SK-N-SH (cell line): ENCODE measurements around the gene CC2D2B. TPM values are rescaled to one million over a fixed set of nuclear protein-coding genes. Genes with fewer than 3 reads are reported as not detected.

Source experiments
- CTCF ChIA-PET: fragments of 300-600, 350-600 bp; formaldehyde crosslinking; extraction: SDS; loops from one replicate; lab custom pipeline; 2021; lab: Yijun Ruan, JAX
- POLR2A ChIA-PET: fragments of 350-600 bp; sonication (Branson Sonifier 250); formaldehyde crosslinking; extraction: SDS; loops from one replicate; lab custom pipeline; 2020; ENCODE audit warnings: antibody characterized with exemption, inconsistent platforms; lab: Yijun Ruan, JAX
- DNase-seq: peaks from one replicate; pipeline ENCODE4 v3.0.0; 2012
- H2AFZ ChIP-seq: fragments of 200-600 bp; sonication (generic); 2 replicates; pipeline ENCODE4 v1.8.1; 2016; ENCODE audit warnings: antibody characterized with exemption, mild to moderate bottlenecking, low read depth
- H3F3A ChIP-seq: fragments of 200-600 bp; sonication (generic); replicated peaks from 2 replicates; pipeline ENCODE3; 2016; ENCODE audit warnings: antibody characterized with exemption, mild to moderate bottlenecking; ENCODE audit not compliant: insufficient read depth
- H3K27ac ChIP-seq, 2 experiments: fragments of 200-500 bp in 1 of 2; fragments of 200-600 bp in 1 of 2; sonication (Bioruptor generic) in 1 of 2; sonication (generic), shearing (Covaris generic) in 1 of 2; 2 replicates each; pipeline versions ENCODE4 v1.5.1 to v1.6.1; 2014 to 2016; ENCODE audit warnings: low read depth in 2 of 2, inconsistent platforms in 1 of 2, low read length in 1 of 2, mild to moderate bottlenecking in 1 of 2, mixed read lengths in 1 of 2
- H3K27me3 ChIP-seq: fragments of 200-600 bp; sonication (generic), shearing (Covaris generic); 2 replicates; pipeline ENCODE4 v1.6.1; 2016; ENCODE audit warnings: mixed run types; ENCODE audit not compliant: insufficient read depth
- H3K36me3 ChIP-seq, 2 experiments: fragments of 200-500 bp in 1 of 2; fragments of 200-600 bp in 1 of 2; sonication (Bioruptor generic) in 1 of 2; sonication (generic) in 1 of 2; replicated peaks in 1 of 2; 2 replicates each; pipeline versions ENCODE3 to v1.5.1; 2014 to 2016; ENCODE audit warnings: low read length in 1 of 2, mild to moderate bottlenecking in 1 of 2; ENCODE audit not compliant: insufficient read depth in 2 of 2, control insufficient read depth in 1 of 2
- H3K4me1 ChIP-seq, 2 experiments: fragments of 200-500 bp in 1 of 2; fragments of 200-600 bp in 1 of 2; sonication (Bioruptor generic) in 1 of 2; sonication (generic), shearing (Covaris generic) in 1 of 2; 2 replicates each; pipeline versions ENCODE4 v1.5.1 to v1.6.1; 2014 to 2016; ENCODE audit warnings: low read depth in 1 of 2, low read length in 1 of 2, mixed run types in 1 of 2; ENCODE audit not compliant: insufficient read depth in 2 of 2, control insufficient read depth in 1 of 2
- H3K4me2 ChIP-seq: fragments of 200-600 bp; sonication (generic), shearing (Covaris generic); 2 replicates; pipeline ENCODE4 v1.6.1; 2017; ENCODE audit warnings: mixed run types
- H3K4me3 ChIP-seq, 2 experiments: fragments of 200-500 bp in 1 of 2; fragments of 200-600 bp in 1 of 2; sonication (Bioruptor generic) in 1 of 2; sonication (generic), shearing (Covaris generic) in 1 of 2; 2 replicates each; pipeline versions ENCODE4 v1.5.1 to v1.8.1; 2014 to 2016; ENCODE audit warnings: low read depth in 2 of 2, inconsistent platforms in 1 of 2, low read length in 1 of 2, mild to moderate bottlenecking in 1 of 2, mixed read lengths in 1 of 2, moderate library complexity in 1 of 2
- H3K79me2 ChIP-seq: fragments of 200-600 bp; sonication (generic); 2 replicates; pipeline ENCODE4 v1.8.1; 2017; ENCODE audit warnings: mild to moderate bottlenecking; ENCODE audit not compliant: insufficient read depth
- H3K9ac ChIP-seq: fragments of 200-600 bp; sonication (generic); 2 replicates; pipeline ENCODE4 v1.6.1; 2017; ENCODE audit warnings: mixed run types
- H3K9me2 ChIP-seq: fragments of 200-600 bp; sonication (generic); 2 replicates; pipeline ENCODE4 v1.6.1; 2017; ENCODE audit warnings: mixed run types
- H3K9me3 ChIP-seq: fragments of 200-600 bp; sonication (generic); 2 replicates; pipeline ENCODE4 v1.6.1; 2017; ENCODE audit warnings: mixed run types, mild to moderate bottlenecking, moderate library complexity
- H4K20me1 ChIP-seq: fragments of 200-600 bp; sonication (generic); 2 replicates; pipeline ENCODE4 v1.6.1; 2017; ENCODE audit warnings: mild to moderate bottlenecking, mixed run types; ENCODE audit not compliant: insufficient read depth
- CTCF ChIP-seq: fragments of 200-600 bp; sonication (generic); IDR thresholded peaks from 2 replicates; pipeline ENCODE4 v1.6.1; 2017; ENCODE audit warnings: antibody characterized with exemption, mild to moderate bottlenecking, moderate library complexity
- ELF1 ChIP-seq: IDR thresholded peaks from 2 replicates; pipeline ENCODE4 v1.4.0; 2012
- EZH2phosphoT487 ChIP-seq: fragments of 200-600 bp; sonication (generic); IDR thresholded peaks from 2 replicates; pipeline ENCODE4 v1.6.1; 2017; ENCODE audit warnings: low read depth, mixed run types, mild to moderate bottlenecking, antibody characterized with exemption, moderate library complexity, borderline replicate concordance
- FOSL2 ChIP-seq: IDR thresholded peaks from 2 replicates; pipeline ENCODE4 v1.4.0; 2012; ENCODE audit warnings: low read depth, mild to moderate bottlenecking, moderate library complexity, borderline replicate concordance
- GABPA ChIP-seq: IDR thresholded peaks from 2 replicates; pipeline ENCODE4 v1.4.0; 2012; ENCODE audit warnings: low read depth, mild to moderate bottlenecking
- GATA2 ChIP-seq: sonication (generic); formaldehyde crosslinking; IDR thresholded peaks from 2 replicates; pipeline ENCODE4 v1.5.0; 2020; ENCODE audit warnings: mild to moderate bottlenecking, missing genetic modification reagents
- IRF3 ChIP-seq: fragments of 150-350 bp; IDR thresholded peaks from 2 replicates; pipeline ENCODE4 v1.6.1; 2016; ENCODE audit warnings: mild to moderate bottlenecking, low read depth, low read length
- JUND ChIP-seq: IDR thresholded peaks from 2 replicates; pipeline ENCODE4 v1.4.0; 2012
- MAX ChIP-seq: IDR thresholded peaks from 2 replicates; pipeline ENCODE4 v1.4.0; 2012; ENCODE audit warnings: low read depth
- MEF2A ChIP-seq: IDR thresholded peaks from 2 replicates; pipeline ENCODE4 v1.4.0; 2012; ENCODE audit warnings: low read depth, borderline replicate concordance
- PBX3 ChIP-seq: IDR thresholded peaks from 2 replicates; pipeline ENCODE4; 2012
- POLR2AphosphoS5 ChIP-seq: IDR thresholded peaks from 2 replicates; pipeline ENCODE4 v1.6.1; 2012; ENCODE audit warnings: low read depth, low read length
- RAD21 ChIP-seq: IDR thresholded peaks from 2 replicates; pipeline ENCODE4 v1.6.1; 2012; ENCODE audit warnings: mild to moderate bottlenecking, low read length
- RCOR1 ChIP-seq: fragments of 150-350 bp; IDR thresholded peaks from 2 replicates; pipeline ENCODE4 v1.6.1; 2017; ENCODE audit warnings: antibody characterized with exemption, low read length
- RFX5 ChIP-seq: IDR thresholded peaks from 2 replicates; pipeline ENCODE4 v1.6.1; 2012; ENCODE audit warnings: mild to moderate bottlenecking, improper control_type of control experiment, low read length
- RXRA ChIP-seq: IDR thresholded peaks from 2 replicates; pipeline ENCODE4 v1.4.0; 2012; ENCODE audit warnings: low read depth, mild to moderate bottlenecking, borderline replicate concordance
- SIN3A ChIP-seq: IDR thresholded peaks from 2 replicates; pipeline ENCODE4 v1.6.1; 2012; ENCODE audit warnings: low read depth, mild to moderate bottlenecking, low read length, moderate library complexity, borderline replicate concordance
- SMC3 ChIP-seq: IDR thresholded peaks from 2 replicates; pipeline ENCODE4 v1.6.1; 2012; ENCODE audit warnings: low read depth, low read length, improper control_type of control experiment
- TEAD4 ChIP-seq: IDR thresholded peaks from 2 replicates; pipeline ENCODE4 v1.4.0; 2012; ENCODE audit warnings: mild to moderate bottlenecking, borderline replicate concordance; ENCODE audit not compliant: insufficient read depth
- USF1 ChIP-seq: IDR thresholded peaks from 2 replicates; pipeline ENCODE4 v1.4.0; 2012; ENCODE audit warnings: low read depth, borderline replicate concordance
- YY1 ChIP-seq: IDR thresholded peaks from 2 replicates; pipeline ENCODE4 v1.4.0; 2012; ENCODE audit warnings: low read depth, mild to moderate bottlenecking
- ZBTB33 ChIP-seq: IDR thresholded peaks from 2 replicates; pipeline ENCODE4 v1.4.0; 2012; ENCODE audit warnings: low read depth, borderline replicate concordance
- WGBS: methylation state at CpG from one replicate; pipeline ENCODE4 v1.1.6; 2017; ENCODE audit warnings: low lambda C conversion rate; 5-methylcytosine and 5-hydroxymethylcytosine counted together
- polyA plus RNA-seq, 3 experiments: library from polyadenylated mRNA; depleted of rRNA; stranded (reverse); fragments of >200 nt; gene quantifications; 2 replicates each; pipeline ENCODE4 v1.2.3, GENCODE V29; 2012

The CC2D2B gene
- polyA plus RNA-seq, 1 of the 3 experiments (the other 2 are of a cell fraction): not detected

- H2AFZ ChIP-seq: no peak overlapping the region
- 82% methylated on average over 2 of the region's 2 CpGs for WGBS
- no peak overlapping the region for H3K9ac ChIP-seq
- H3K79me2 ChIP-seq: no peaks in the 10 kb centered on the region
- no peak for DNase-seq
- H3K27me3 ChIP-seq: no peaks in the 10 kb centered on the region
- no peaks in the 10 kb centered on the region for H3K9me3 ChIP-seq
- H3K4me2 ChIP-seq: no peak overlapping the region
- TF ChIP-seq EZH2phosphoT487 (no peak), RXRA (no peak), SMC3 (no peak), JUND (no peak), TEAD4 (no peak), USF1 (no peak), ELF1 (no peak), SIN3A (no peak), RFX5 (no peak), PBX3 (no peak), GABPA (no peak), POLR2AphosphoS5 (no peak), FOSL2 (no peak), GATA2 (CRISPR knock-in tag) (no peak), RAD21 (no peak)
- no peaks in the 10 kb centered on the region for H3K36me3 ChIP-seq
- H4K20me1 ChIP-seq: no peaks in the 10 kb centered on the region
- no peak overlapping the region for H3K4me3 ChIP-seq
- no peaks in the 10 kb centered on the region for H3K4me1 ChIP-seq
- H3K27ac ChIP-seq: no peak overlapping the region
- CTCF ChIA-PET: no interaction called here
- POLR2A ChIA-PET: no interaction called here
- no peaks in the 10 kb centered on the region for H3F3A ChIP-seq
- no peaks in the 10 kb centered on the region for H3K9me2 ChIP-seq
Measured at GRCh38 chr10:95935429-95935828, 27.7 kb downstream of the CC2D2B start.

GRCh38 chr10:95941115-95941514 lies 33.3 kb downstream of the CC2D2B start:
- ChIA-PET CTCF (no interaction called here), POLR2A (no interaction called here)
- Histone ChIP-seq H3K27me3 (no peaks in the 10 kb centered on the region), H3K4me1 (no peaks in the 10 kb centered on the region; a peak in 1 of 4 replicates), H2AFZ (no peak overlapping the region), H3K4me3 (no peak overlapping the region), H3K9me2 (no peaks in the 10 kb centered on the region), H3K79me2 (no peaks in the 10 kb centered on the region), H3K4me2 (no peak overlapping the region), H4K20me1 (no peaks in the 10 kb centered on the region), H3K27ac (no peak overlapping the region), H3F3A (no peaks in the 10 kb centered on the region), H3K9ac (no peak overlapping the region), H3K36me3 (no peaks in the 10 kb centered on the region), H3K9me3 (no peaks in the 10 kb centered on the region)
- DNase-seq: no peak
- WGBS: 4% methylated on average over 4 of the region's 4 CpGs
- TF ChIP-seq CTCF: no peak
- no peak for TF ChIP-seq SMC3
- TF ChIP-seq GATA2 (CRISPR knock-in tag): no peak
- no peak for TF ChIP-seq PBX3
- no peak for TF ChIP-seq MAX
- no peak for TF ChIP-seq IRF3
- TF ChIP-seq RFX5: no peak
- TF ChIP-seq RCOR1: no peak
- no peak for TF ChIP-seq YY1
- no peak for TF ChIP-seq POLR2AphosphoS5
- TF ChIP-seq ZBTB33: no peak
- no peak for TF ChIP-seq ELF1
- TF ChIP-seq MEF2A: no peak
